Prostate gland (tissue), 2 donors: Measurements from ENCODE around the gene SLC6A7. TPM values are rescaled to one million over a fixed set of nuclear protein-coding genes. Genes with fewer than 3 reads are reported as not detected.
A peak's percentile ranks its signal among the peaks of the same experiment; 100 is the strongest.

Source experiments
- DNase-seq: peaks from one replicate; pipeline ENCODE4 v3.0.0-alpha.2; 2019; ENCODE audit warnings: low spot score
- H3K27ac ChIP-seq, 2 donors: fragments of 200-600 bp; sonication (generic); 2 replicates each; pipeline ENCODE4 v1.5.1; 2017 to 2019
- H3K27me3 ChIP-seq: fragments of 200-600 bp; sonication (generic); replicated peaks from 2 replicates; pipeline ENCODE4 v1.5.1; 2019; ENCODE audit not compliant: insufficient read depth
- H3K36me3 ChIP-seq, 2 donors: fragments of 200-600 bp; sonication (generic); 1 replicate in 1 of 2; 2 replicates in 1 of 2; pipeline versions ENCODE4 v1.5.1 to v1.8.1; 2017 to 2019
- H3K4me1 ChIP-seq: fragments of 200-600 bp; sonication (generic); replicated peaks from 2 replicates; pipeline ENCODE4 v1.5.1; 2019
- H3K4me3 ChIP-seq, 2 donors: fragments of 200-600 bp; sonication (generic); 2 replicates each; pipeline ENCODE4 v1.5.1; 2017 to 2019
- H3K9me3 ChIP-seq: fragments of 200-600 bp; sonication (generic); 2 replicates; pipeline ENCODE4 v1.5.1; 2017
- CTCF ChIP-seq, 4 experiments: fragments of 200-600 bp in 2 of 4; fragments of 450-650 bp in 2 of 4; sonication (generic) in 2 of 4; IDR thresholded peaks; 1 replicate in 3 of 4; 2 replicates in 1 of 4; pipeline ENCODE4 v1.5.1; 2016 to 2019; ENCODE audit warnings: antibody characterized with exemption in 4 of 4, mild to moderate bottlenecking in 2 of 4, moderate library complexity in 2 of 4
- POLR2A ChIP-seq: fragments of 450-650 bp; IDR thresholded peaks from one replicate; pipeline ENCODE4 v1.6.1; 2016; ENCODE audit warnings: antibody characterized with exemption, mild to moderate bottlenecking
- POLR2AphosphoS5 ChIP-seq: sonication (generic); formaldehyde crosslinking; IDR thresholded peaks from one replicate; pipeline ENCODE4 v1.6.1; 2017; ENCODE audit warnings: antibody characterized with exemption
- WGBS: methylation state at CpG from one replicate; pipeline ENCODE4 v1.1.5; 2018; 5-methylcytosine and 5-hydroxymethylcytosine counted together
- intact Hi-C: fragments of 100-400 bp; cut with DNase I; formaldehyde crosslinking; loops from one replicate; pipeline ENCODE4 v1.14.2; 2022
- total RNA-seq, 2 donors: library from RNA; depleted of rRNA; stranded (reverse); fragments of >200 nt; gene quantifications; one replicate each; pipeline ENCODE4 v1.1.0, GENCODE V29; 2016

The SLC6A7 gene
- total RNA-seq, 2 donors from 2014 or later = not detected

GRCh38 chr5:150174285-150174684 is 15.6 kb upstream of the SLC6A7 start:
- intact Hi-C loops = no loop called here
- Histone ChIP-seq H3K27ac (no peak overlapping the region), H3K9me3 (no peaks in the 10 kb centered on the region), H3K36me3 (no peaks in the 10 kb centered on the region), H3K4me3 (no peak overlapping the region), H3K27me3 (no peaks in the 10 kb centered on the region), H3K4me1 (no peaks in the 10 kb centered on the region)
- TF ChIP-seq POLR2AphosphoS5 (no peak), CTCF (IDR thresholded peaks at IDR 0.05) (no peak), POLR2A (no peak)
- 87% methylated on average over 6 of the region's 6 CpGs for WGBS
- DNase-seq = no peak

DNA sequence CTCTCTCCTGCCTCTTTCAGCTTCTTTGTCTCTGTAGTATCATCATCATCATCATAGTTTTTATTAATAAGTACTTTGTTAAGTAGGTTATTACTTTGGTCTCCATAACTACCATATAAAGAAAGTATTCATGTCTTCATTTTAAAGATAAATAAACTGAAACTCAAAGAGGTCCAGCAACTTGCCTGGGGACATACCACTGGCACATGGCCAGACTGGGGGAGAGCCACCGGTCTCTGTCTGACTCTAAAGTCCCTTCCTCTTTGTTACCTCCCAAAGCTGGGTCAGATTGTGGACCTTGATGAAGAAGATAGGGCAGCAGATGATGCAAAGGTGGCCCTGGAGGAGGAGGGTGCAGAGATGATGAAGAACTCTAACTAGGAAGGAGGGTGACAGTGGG is 14.8 kb upstream of the SLC6A7 start:
- intact Hi-C loops = no loop called here
- 28% methylated on average over 1 of the region's 1 CpG for WGBS
- Histone ChIP-seq H3K4me3 (no peak overlapping the region), H3K27me3 (no peaks in the 10 kb centered on the region), H3K36me3 (no peaks in the 10 kb centered on the region), H3K27ac (no peak overlapping the region), H3K4me1 (no peaks in the 10 kb centered on the region), H3K9me3 (no peaks in the 10 kb centered on the region)
- TF ChIP-seq POLR2AphosphoS5 = no peak
- no peak for TF ChIP-seq CTCF (IDR thresholded peaks at IDR 0.05)
- no peak for TF ChIP-seq POLR2A
- no peak for DNase-seq

DNA sequence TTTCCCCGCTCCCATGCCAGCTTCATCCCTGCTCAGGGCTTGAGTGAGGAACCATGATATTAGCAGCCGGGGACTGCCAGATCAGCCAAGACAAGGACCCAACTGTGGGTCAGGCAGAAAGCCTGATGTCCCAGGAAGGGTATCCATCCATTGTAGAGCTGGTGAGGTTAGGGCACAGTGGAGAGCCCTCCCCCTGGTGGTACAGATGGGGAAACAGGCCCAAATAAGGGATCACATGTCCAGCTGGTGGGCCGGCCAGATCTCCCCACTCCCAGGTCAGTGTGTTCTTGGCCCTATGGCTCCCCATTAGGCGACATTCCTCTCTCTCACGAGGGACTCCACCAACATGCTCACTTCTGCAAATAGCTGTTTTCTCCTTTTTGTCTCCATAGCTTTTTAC is 14.3 kb upstream of the SLC6A7 start:
- no peaks in the 10 kb centered on the region for H3K4me1 ChIP-seq
- H3K27ac ChIP-seq = no peak overlapping the region
- H3K27me3 ChIP-seq = no peaks in the 10 kb centered on the region
- TF ChIP-seq POLR2A = no peak
- peak in 3 of 4 experiments; percentile 16 to 26 (median 18) for TF ChIP-seq CTCF (IDR thresholded peaks at IDR 0.05)
- TF ChIP-seq POLR2AphosphoS5 = no peak
- no peak for DNase-seq
- no peak overlapping the region for H3K4me3 ChIP-seq
- WGBS = 80% methylated on average over 5 of the region's 5 CpGs
- intact Hi-C loops = no loop called here
- no peaks in the 10 kb centered on the region for H3K36me3 ChIP-seq
- H3K9me3 ChIP-seq = no peaks in the 10 kb centered on the region

DNA sequence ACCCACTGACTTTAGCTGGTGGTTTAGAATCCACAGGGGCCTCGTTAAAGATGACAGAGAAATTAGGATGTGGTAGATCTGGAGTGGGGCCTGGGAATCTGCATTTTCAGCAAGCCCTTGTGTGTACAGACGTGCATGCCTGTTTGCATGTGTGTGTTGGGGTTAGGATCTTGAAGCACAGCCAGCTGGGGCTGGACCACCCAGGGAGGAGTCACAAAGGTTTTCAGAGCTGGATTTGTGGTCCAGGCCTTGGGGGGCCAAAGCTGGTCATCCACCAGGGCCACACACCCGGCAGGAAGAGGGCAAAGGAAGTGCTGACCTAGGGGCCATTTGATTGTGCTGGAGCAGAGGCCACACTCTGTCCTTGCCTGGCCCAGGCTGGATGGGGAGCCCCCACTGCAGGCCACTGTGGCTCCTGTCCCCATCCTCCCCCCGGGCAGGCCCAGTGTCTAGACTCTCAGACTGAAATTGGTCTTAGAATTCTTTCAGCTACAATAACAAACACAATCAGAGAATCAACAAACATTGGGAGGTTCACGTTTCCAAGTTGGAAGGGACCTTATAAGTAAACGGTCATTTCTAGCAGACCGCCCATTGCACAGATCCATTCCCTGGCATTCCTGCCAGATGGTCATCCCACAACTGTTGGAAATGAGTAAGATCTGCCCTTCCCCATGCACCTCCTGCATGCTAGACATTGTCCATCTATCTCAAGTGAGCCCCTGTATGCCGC is 13.0 kb upstream of the SLC6A7 start:
- TF ChIP-seq POLR2AphosphoS5 (no peak), POLR2A (no peak)
- intact Hi-C loops = no loop called here
- no peak overlapping the region for H3K27ac ChIP-seq
- no peaks in the 10 kb centered on the region for H3K9me3 ChIP-seq
- WGBS = 66% methylated on average over 8 of the region's 8 CpGs
- no peak for DNase-seq
- no peaks in the 10 kb centered on the region for H3K4me1 ChIP-seq
- H3K4me3 ChIP-seq = no peak overlapping the region
- no peaks in the 10 kb centered on the region for H3K27me3 ChIP-seq
- no peaks in the 10 kb centered on the region for H3K36me3 ChIP-seq

DNA sequence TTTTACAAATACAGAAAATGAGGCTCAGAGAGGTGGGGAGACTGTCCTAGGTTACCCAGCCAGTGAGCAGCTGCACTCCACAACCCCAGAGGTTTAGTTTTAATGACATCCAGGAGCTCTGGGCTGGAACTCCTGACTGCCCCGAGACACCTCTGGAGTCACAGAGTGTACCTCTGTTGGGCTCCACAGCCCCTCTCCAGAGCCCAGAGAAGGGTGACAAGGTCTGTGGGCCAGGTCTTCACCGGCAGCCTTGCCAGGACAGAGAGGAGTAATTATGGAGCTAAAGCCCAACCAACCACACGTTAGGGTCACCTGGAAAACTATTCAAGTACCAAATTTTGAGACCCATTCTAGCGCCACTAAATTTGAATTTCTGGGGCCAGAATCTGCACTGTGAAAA is 12.1 kb upstream of the SLC6A7 start:
- H3K4me1 ChIP-seq = no peaks in the 10 kb centered on the region
- intact Hi-C loops = no loop called here
- peak overlapping the region in 1 of 2 donors; percentile 3 for H3K27ac ChIP-seq
- WGBS = 58% methylated on average over 4 of the region's 4 CpGs
- no peaks in the 10 kb centered on the region for H3K9me3 ChIP-seq
- no peak for DNase-seq
- H3K4me3 ChIP-seq = no peak overlapping the region
- no peaks in the 10 kb centered on the region for H3K27me3 ChIP-seq
- H3K36me3 ChIP-seq = no peaks in the 10 kb centered on the region
- TF ChIP-seq POLR2A (no peak), CTCF (IDR thresholded peaks at IDR 0.05) (no peak), POLR2AphosphoS5 (no peak)
